Kidney epithelial cell (primary cell): ENCODE results near the gene PHACTR2. TPM values are rescaled to one million over a fixed set of nuclear protein-coding genes. Genes with fewer than 3 reads are reported as not detected.

Experiments used
- DNase-seq: peaks from one replicate; pipeline ENCODE4 v3.0.0-alpha.2; 2010; ENCODE audit warnings: low read depth
- H3K27me3 ChIP-seq: 2 replicates; pipeline ENCODE4 v1.6.0; 2011; ENCODE audit warnings: low read length; ENCODE audit not compliant: control insufficient read depth, insufficient read depth
- H3K36me3 ChIP-seq: 2 replicates; pipeline ENCODE4 v1.5.1; 2011; ENCODE audit warnings: low read length; ENCODE audit not compliant: control insufficient read depth, insufficient read depth
- H3K4me3 ChIP-seq: 2 replicates; pipeline ENCODE4 v1.5.1; 2011; ENCODE audit warnings: low read depth, mild to moderate bottlenecking, control low read depth, low read length
- CTCF ChIP-seq: IDR thresholded peaks from 2 replicates; pipeline ENCODE4 v1.5.1; 2011; ENCODE audit warnings: mild to moderate bottlenecking, moderate library complexity, low read length, control low read depth, inconsistent platforms; ENCODE audit not compliant: insufficient read depth, poor library complexity, severe bottlenecking
- total RNA-seq: library from RNA; depleted of rRNA; stranded (reverse); fragments of >200 nt; gene quantifications from 2 replicates; pipeline ENCODE4 v1.2.3, GENCODE V29; 2015

PHACTR2 gene
- total RNA-seq, 1 donor from 2014 or later = 19.6 TPM

GRCh38 chr6:143810745-143811144 is 133.0 kb downstream of the PHACTR2 start:
- no peaks in the 10 kb centered on the region for H3K36me3 ChIP-seq
- no peaks in the 10 kb centered on the region for H3K27me3 ChIP-seq
- H3K4me3 ChIP-seq = no peak overlapping the region
- DNase-seq = no peak
- TF ChIP-seq CTCF = no peak

DNA sequence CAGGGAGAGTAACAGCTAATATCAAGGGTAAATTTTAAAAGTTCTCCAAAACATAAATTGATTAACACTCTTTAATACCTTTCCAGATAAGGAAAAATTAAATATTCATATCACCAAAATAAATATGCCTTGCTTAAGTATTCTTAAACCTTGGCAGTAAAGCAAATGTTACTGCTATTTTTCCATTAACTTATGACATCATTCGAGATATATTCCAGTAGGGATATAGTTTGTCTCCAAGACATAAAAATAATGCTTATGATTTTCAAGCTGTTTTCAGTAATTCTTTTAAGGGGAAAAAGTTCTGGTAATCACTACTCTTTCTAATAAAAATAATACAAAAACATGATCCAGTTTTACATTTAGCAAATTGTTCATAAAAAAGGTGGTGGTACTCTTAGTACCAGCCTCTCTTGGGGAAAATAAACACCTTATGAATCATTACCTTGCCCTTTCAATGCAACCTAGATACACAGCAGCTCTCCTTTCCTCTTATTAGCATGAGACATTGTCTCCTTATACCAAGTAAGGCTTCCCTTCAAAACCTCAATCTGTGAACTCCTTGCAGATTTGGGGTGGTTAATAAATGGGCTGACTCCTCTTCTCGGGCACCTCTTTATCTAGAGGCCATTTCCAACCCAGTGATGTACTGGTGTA is 133.9 kb downstream of the PHACTR2 start:
- Histone ChIP-seq H3K4me3 (no peak overlapping the region), H3K36me3 (no peaks in the 10 kb centered on the region), H3K27me3 (no peaks in the 10 kb centered on the region)
- TF ChIP-seq CTCF = no peak
- DNase-seq = no peak

DNA sequence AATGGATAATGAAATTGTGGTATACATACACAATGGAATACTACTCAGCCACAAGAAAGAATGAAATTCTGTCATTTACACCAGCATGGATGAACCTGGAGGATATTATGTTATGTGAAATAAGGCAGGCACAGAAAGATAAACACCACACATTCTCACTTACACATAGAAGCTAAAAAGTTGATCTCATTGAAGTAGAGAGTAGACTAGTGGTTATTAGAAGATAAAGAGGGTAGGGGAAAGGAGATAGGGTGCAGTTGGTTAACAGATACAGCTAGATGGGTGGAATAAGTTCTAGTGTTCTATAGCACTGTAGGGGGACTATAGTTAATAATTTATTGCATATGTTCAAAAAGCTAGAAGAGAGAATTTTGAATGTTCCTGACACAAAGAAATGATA is 139.9 kb downstream of the PHACTR2 start:
- no peak for TF ChIP-seq CTCF
- Histone ChIP-seq H3K27me3 (no peaks in the 10 kb centered on the region), H3K36me3 (no peaks in the 10 kb centered on the region), H3K4me3 (no peak overlapping the region)
- DNase-seq = no peak

DNA sequence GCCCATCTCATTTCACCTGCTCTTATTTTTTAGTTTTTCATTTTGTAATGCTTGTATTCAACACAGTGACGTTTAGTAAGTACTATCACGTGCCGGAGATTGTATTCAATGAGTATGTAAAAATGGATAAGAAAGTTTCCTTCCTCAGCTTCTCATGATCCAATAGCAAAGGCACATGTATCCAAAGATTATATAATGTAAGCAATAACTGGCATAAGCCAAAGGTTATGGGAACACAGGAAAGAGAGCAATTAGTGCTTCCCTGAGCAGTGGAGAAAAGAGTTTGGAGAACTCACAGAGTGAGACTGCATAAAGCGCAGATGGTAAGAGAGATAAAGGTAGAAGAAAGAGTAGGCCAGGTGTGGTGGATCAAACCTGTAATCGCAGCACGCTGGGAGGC is 143.6 kb downstream of the PHACTR2 start:
- Histone ChIP-seq H3K27me3 (no peaks in the 10 kb centered on the region), H3K4me3 (no peak overlapping the region), H3K36me3 (no peaks in the 10 kb centered on the region)
- no peak for DNase-seq
- TF ChIP-seq CTCF = no peak

- TF ChIP-seq CTCF = no peak
- Histone ChIP-seq H3K4me3 (no peak overlapping the region), H3K36me3 (no peaks in the 10 kb centered on the region), H3K27me3 (no peaks in the 10 kb centered on the region)
- DNase-seq = no peak
Measured at GRCh38 chr6:143822584-143823024, 144.8 kb downstream of the PHACTR2 start.

DNA sequence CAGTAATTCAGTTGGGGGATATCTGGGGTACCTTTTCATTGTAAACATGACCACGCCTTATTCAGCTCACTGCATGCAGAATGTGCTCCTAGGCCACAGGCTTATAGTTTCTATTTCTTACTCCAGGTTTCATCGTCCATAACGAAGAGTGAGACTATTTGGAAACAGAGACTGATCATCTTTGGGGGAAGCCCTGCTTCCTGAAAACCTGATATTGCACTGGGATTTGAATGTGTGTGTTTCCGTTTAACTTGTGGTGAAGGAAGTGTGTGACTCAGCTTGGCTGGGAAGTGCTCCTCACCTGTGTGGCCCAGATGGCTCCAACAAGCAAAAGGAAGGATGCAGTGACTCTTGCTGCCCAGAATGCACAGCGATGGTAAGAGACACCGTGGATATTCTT is 145.8 kb downstream of the PHACTR2 start:
- DNase-seq = no peak
- no peak for TF ChIP-seq CTCF

More for the DNA sequence above, 145.8 kb downstream of the PHACTR2 start:
- H3K27me3 ChIP-seq = no peaks in the 10 kb centered on the region
- no peaks in the 10 kb centered on the region for H3K36me3 ChIP-seq
- no peak overlapping the region for H3K4me3 ChIP-seq
